Measurements from ENCODE around the gene SERPINB2.
"Not testable (repeated sequence)": the region's sequence is repeated elsewhere in the genome, so short reads cannot be mapped to it uniquely, and the experiment has no call there.

SERPINB2 gene

DNA sequence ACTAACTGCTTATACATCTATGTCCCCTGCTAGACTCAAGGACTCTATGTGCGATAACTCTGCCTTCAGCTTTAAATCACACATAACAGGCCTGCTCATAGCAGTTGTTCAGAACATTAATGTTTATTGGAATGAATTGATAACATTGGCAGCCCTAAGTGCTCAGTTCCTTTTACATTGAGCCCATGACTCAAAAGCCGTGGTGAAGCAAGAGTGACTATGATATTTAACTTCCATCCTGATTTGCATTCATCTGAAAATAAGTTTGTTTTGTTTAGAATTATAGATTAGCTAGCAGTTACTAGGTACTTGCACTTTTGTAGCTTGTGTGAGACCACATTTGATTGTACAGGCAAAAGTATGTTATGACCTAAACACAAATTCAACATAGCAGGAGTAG, 34.5 kb downstream of the SERPINB2 start:
- no peak for DNase-seq (ENCODE audit: low spot score)
- TF ChIP-seq, protein P1, sequence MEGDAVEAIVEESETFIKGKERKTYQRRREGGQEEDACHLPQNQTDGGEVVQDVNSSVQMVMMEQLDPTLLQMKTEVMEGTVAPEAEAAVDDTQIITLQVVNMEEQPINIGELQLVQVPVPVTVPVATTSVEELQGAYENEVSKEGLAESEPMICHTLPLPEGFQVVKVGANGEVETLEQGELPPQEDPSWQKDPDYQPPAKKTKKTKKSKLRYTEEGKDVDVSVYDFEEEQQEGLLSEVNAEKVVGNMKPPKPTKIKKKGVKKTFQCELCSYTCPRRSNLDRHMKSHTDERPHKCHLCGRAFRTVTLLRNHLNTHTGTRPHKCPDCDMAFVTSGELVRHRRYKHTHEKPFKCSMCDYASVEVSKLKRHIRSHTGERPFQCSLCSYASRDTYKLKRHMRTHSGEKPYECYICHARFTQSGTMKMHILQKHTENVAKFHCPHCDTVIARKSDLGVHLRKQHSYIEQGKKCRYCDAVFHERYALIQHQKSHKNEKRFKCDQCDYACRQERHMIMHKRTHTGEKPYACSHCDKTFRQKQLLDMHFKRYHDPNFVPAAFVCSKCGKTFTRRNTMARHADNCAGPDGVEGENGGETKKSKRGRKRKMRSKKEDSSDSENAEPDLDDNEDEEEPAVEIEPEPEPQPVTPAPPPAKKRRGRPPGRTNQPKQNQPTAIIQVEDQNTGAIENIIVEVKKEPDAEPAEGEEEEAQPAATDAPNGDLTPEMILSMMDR (IDR thresholded peaks at IDR 0.05; ENCODE audit: borderline replicate concordance, control extremely low read depth, extremely low read depth, insufficient read depth, missing control alignments): no peak
- in situ Hi-C loops (cut with MboI; ENCODE audit: low sequenced_read_pairs, unreplicated experiment): no loop called here

DNA sequence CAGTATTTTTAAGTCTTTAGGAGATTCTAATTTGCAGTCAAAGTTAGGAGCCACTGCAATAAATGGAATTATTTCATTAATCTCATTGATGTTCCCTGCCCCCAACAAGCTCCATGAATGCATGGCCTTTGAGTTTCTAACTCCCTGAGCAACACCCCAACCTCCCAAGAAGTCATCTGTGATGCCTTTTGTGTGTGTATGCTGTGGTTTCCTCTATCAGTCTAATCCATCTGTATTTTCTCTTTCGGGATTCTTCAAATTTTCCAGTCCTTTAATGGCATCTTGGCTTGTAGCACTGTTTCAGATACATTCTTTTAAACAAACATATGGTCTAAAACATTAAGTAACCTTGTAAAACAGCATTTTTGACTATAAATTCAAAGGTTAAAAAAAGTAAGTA, 37.0 kb downstream of the SERPINB2 start:
- in situ Hi-C loops (cut with MboI; ENCODE audit: low sequenced_read_pairs, unreplicated experiment): no loop called here
- DNase-seq (ENCODE audit: low spot score): no peak
- TF ChIP-seq, protein P1 (IDR thresholded peaks at IDR 0.05; ENCODE audit: borderline replicate concordance, control extremely low read depth, extremely low read depth, insufficient read depth, missing control alignments): no peak

DNA sequence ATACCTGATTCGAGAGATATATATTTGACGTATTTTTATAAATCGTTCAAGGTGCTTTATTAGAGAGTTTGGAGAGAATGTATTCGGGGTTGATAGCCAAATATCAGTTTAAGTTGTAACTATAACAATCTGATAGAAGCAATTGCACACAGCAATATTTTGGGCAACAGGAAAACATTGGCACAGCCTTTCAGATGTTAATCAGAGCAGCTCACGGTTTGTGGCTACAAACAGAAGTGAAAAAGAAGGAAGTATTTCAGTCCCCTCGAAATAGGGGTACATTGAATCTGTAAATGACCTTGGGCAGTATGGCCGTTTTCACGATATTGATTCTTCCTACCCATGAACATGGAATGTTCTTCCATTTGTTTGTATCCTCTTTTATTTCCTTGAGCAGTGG, 40.8 kb downstream of the SERPINB2 start:
- TF ChIP-seq, protein P1 (IDR thresholded peaks at IDR 0.05; ENCODE audit: borderline replicate concordance, control extremely low read depth, extremely low read depth, insufficient read depth, missing control alignments): no peak
- no peak for DNase-seq (ENCODE audit: low spot score)
- in situ Hi-C loops (cut with MboI; ENCODE audit: low sequenced_read_pairs, unreplicated experiment): no loop called here

DNA sequence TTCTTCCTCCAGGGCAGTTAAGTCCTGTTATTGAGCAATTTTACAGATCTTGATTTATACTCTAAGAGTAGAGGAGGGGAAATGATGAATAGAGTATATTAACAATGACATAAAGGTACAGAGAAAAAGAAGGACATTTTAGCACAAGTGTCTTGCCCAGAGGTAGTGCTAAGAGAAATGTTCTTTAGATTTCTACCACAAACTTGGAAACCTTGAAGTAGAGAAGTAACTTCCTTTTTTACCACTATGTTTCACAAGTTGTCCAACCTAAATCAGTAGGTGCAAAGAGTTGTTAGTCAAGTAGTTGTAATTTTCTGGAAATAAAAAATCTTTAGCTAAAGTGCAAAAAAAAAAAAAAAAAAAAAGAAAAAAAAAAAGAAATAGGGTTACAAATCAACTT, 41.9 kb downstream of the SERPINB2 start:
- DNase-seq (ENCODE audit: low spot score); in situ Hi-C loops (cut with MboI; ENCODE audit: low sequenced_read_pairs, unreplicated experiment): not testable (repeated sequence)

DNA sequence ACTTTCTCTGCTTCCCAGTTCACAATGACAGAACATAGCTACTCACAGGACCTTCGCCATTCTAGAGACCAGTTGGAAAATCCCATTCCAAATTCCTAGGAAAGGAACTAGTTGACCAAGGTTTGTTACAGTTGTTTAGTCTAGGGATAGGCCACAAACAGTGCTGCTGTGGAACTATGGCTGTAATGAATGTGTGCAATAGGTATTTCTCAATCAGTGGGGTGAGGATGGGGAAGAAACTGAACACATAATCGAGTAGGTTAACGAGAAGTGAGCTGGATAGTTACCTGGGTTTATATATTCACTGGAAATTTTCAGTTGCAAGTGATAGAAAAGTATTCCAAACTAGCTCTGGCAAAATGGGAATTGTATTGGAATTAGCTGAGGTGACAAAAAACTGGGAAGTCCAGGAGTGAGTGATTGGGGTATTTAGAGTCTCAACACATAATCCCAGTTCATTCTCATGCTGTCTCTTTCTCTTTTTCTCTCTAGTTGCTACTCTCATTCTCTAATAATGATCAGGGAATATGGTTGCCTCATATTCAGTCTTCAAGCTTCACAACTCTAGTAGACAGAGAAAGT, 43.4 kb downstream of the SERPINB2 start:
- no peak for DNase-seq (ENCODE audit: low spot score)
- in situ Hi-C loops (cut with MboI; ENCODE audit: low sequenced_read_pairs, unreplicated experiment): loop anchor here (10.0 kb wide), 1 partner anchor 86 kb away; no protein-coding TSS in a partner anchor
- TF ChIP-seq, protein P1 (IDR thresholded peaks at IDR 0.05; ENCODE audit: borderline replicate concordance, control extremely low read depth, extremely low read depth, insufficient read depth, missing control alignments): no peak

DNA sequence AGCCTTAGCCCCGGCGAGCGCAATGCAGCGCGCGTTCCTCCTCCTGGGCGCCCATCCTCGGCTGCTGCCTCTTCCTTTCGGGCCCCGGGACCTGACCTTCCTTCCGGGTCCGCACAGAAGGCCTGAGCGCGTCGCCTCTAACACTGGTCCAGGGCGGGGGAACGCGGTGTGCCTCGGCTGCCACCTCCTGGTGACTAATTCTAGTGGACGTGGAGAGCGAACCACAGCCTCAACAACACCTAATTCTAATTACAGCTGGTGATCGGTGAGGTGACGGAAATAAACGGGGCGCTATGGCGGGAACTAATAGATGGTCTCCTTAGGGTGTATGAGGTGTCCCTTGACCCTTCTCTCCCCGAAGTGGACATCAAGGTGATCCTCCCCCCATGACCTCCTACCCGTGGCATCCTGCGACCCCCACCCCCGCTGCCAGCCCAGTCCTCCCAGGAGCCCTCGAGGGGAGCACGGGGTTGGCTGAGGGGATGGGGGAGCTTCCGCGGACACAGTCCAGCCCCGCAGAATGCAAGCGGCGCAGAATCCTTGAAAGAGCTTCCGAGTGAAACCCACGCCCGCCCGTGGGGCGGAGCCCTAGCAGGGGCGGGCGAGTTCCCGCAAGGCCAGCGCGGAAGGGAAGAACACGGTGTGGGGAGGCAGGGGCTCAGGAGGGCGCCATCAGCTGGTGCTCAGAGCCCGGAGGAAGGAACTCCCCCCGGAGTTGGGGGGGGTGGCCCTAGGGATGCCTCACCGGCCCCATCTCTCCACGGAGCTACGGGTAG, 48.8 kb downstream of the SERPINB2 start:
- TF ChIP-seq, protein P1 (IDR thresholded peaks at IDR 0.05; ENCODE audit: borderline replicate concordance, control extremely low read depth, extremely low read depth, insufficient read depth, missing control alignments): peak; percentile 62
- peak; percentile 88 for DNase-seq (ENCODE audit: low spot score)
- in situ Hi-C loops (cut with MboI; ENCODE audit: low sequenced_read_pairs, unreplicated experiment): loop anchor here (10.0 kb wide), 1 partner anchor 92 kb away; no protein-coding TSS in a partner anchor

DNA sequence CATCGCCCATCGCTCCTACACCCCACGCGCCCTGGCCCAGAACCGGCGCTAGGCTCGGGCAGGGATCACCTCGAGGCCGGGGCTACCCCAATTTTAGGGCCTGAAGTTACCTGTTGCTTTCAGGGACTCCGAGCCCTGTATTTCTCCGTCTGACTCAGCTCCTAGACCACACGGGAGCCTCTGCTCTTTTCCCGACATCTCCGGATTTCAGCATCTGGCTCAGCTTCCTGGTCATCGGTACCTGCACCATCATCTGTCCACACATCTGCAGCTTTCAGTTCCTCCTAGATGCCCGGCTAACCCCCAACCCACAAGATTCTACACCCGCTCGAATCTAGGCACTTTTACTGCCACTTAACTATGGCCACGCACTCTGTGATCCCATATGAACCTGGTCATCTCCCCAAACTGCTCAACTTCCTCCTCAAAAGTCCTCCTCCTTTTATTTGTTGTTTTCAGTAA, 49.5 kb downstream of the SERPINB2 start:
- TF ChIP-seq, protein P1 (IDR thresholded peaks at IDR 0.05; ENCODE audit: borderline replicate concordance, control extremely low read depth, extremely low read depth, insufficient read depth, missing control alignments): no peak
- no peak for DNase-seq (ENCODE audit: low spot score)
- in situ Hi-C loops (cut with MboI; ENCODE audit: low sequenced_read_pairs, unreplicated experiment): loop anchor here (10.0 kb wide), 1 partner anchor 92 kb away; no protein-coding TSS in a partner anchor

Measured in GM13976 (cell line).